HG02571 (cell line): ENCODE data around the gene PDAP1.
"Not testable (repeated sequence)": the region's sequence is repeated elsewhere in the genome, so short reads cannot be mapped to it uniquely, and the experiment has no call there.

Experiments
- ATAC-seq: cut with Tn5 transposase; IDR thresholded peaks from one replicate; pipeline ENCODE4 v1.9.1; 2021; ENCODE audit warnings: mild to moderate bottlenecking, moderate library complexity; ENCODE audit not compliant: unreplicated experiment

PDAP1 gene

GRCh38 chr7:99428972-99429566 lies 20.7 kb upstream of the PDAP1 start:
- ATAC-seq = no peak

- ATAC-seq = no peak
Observed at GRCh38 chr7:99424932-99425730, 16.7 kb upstream of the PDAP1 start.

DNA sequence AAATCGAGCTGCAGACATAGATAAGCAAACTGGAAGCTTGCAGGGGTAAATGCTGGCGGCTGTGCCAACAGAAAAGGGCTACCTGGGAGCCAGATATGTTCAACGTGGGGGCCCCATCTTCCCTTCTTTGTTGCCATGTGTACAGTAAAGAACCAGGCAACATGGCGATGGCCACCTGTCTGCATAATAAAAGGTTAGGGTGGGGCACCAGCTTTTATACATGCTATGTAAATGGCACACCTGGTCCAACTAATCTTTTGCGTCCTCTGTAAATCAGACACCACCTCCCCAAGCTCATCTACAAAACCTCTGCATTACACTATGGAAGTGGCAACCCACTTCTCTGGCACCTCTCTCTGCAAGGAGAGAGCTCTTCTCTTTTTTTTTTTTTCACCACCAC lies 14.2 kb upstream of the PDAP1 start:
- ATAC-seq = no peak

GRCh38 chr7:99422186-99422585 lies 13.8 kb upstream of the PDAP1 start:
- no peak for ATAC-seq

DNA sequence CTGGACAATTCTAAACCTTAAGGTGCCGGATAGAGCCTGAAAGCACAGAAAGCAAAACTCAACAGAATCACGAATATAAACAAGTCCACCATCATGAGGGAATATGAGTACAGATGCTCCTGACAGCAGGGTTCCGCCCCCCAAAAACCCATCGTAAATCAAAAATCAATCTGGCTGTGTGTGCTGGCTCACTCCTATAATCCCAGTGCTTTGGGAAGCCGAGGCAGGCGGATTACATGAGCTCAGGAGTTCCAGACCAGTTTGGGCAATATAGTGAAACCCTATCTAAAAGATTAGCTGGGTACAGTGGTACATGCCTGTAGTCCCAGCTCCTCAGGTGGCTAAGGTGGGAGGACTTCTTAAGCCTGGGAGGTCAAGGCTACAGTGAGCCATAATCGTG lies 12.6 kb upstream of the PDAP1 start:
- ATAC-seq = no peak

- ATAC-seq = no peak
Observed at GRCh38 chr7:99420213-99420612, 11.8 kb upstream of the PDAP1 start.

- no peak for ATAC-seq
Observed at GRCh38 chr7:99419323-99420021, 11.1 kb upstream of the PDAP1 start.

GRCh38 chr7:99418260-99418659 lies 9.9 kb upstream of the PDAP1 start:
- ATAC-seq = no peak

DNA sequence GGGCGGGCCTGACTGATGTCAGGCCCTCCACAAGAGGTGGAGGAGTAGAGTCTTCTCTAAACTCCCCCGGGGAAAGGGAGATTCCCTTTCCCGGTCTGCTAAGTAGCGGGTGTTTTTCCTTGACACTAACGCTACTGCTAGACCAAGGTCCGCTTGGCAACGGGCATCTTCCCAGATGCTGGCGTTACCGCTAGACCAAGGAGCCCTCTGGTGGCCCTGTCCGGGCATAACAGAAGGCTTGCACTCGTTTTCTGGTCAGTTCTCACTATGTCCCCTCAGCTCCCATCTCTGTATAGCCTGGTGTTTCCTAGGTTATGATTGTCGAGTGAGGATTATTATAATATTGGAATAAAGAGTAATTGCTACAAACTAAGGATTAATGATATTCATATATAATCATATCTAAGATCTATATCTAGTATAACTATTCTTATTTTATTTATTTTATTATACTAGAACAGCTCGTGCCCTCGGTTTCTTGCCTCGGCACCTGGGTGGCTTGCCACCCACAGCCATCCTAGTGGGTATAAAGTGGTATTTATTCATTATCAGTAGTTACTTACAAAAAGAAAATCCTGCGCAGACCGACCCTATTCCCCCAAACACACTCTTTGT lies 7.2 kb upstream of the PDAP1 start:
- ATAC-seq = not testable (repeated sequence)

- no peak for ATAC-seq
Observed at GRCh38 chr7:99410635-99411034, 2.2 kb upstream of the PDAP1 start.

GRCh38 chr7:99409806-99410205 lies 1.4 kb upstream of the PDAP1 start:
- no peak for ATAC-seq

DNA sequence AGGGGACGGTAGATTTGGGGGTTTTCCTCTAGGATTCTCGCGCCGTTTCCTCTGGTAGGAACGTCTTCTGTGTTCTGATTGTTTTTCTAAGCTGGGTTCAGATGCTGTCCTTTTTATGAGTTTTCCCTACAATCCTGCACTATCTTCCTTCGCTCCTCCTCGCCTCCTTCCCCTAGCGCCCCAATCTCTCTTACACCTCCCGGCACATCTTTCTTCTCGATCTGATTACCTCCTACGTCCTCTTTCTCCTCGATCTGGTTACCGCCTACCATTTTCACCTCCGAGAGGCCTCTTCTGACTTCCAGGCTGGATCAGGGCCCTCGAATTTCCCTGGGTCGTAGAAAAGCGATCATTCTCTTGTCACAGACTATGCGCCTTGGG lies 785 bp upstream of the PDAP1 start:
- ATAC-seq = no peak

DNA sequence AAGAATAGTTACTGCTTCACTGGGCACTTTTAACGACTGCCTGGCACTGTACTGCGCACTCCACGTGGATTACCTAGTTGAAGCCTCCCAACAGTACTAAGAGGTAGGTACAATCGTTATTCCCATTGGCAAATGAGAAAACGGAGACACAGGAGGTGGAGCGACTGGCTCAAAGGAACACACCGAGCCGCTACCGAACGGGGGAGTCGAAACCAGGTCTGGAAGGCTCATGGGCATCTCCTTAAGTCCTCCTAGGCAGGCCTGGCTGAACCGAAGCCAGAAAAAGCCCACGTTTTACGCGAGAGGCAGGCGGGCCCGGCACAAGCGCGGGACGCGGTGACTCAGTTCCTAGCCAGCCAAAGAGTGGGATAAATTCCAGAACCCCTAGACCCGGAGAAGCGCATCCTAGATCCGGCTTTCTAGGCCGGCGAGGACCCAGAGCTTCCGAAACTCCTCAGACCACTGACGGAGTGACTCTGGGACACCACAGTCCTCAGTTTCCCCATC lies 472 bp downstream of the PDAP1 start:
- ATAC-seq = no peak

DNA sequence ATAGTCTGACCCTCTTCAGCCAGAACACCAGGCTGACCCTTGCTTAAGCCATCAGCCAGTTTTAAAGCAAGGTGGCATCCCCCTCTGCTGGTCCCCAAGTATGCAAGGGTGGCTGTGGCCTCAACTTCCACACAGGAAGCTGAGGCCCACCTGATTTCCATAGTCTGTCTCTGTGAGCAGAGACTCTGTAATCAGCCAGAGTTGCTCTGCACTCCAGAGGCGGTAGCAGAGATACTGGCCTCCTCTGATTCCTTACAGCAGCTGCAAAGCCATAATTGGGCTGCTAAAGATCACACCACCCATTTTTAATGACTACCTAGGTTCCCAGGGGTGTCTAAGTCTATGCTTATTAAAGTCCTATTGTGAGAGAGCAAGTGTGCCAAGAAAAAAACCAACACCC lies 1.8 kb downstream of the PDAP1 start:
- no peak for ATAC-seq

GRCh38 chr7:99404977-99405320 lies 3.4 kb downstream of the PDAP1 start:
- no peak for ATAC-seq

- no peak for ATAC-seq
Observed at GRCh38 chr7:99404235-99404976, 4.0 kb downstream of the PDAP1 start.

DNA sequence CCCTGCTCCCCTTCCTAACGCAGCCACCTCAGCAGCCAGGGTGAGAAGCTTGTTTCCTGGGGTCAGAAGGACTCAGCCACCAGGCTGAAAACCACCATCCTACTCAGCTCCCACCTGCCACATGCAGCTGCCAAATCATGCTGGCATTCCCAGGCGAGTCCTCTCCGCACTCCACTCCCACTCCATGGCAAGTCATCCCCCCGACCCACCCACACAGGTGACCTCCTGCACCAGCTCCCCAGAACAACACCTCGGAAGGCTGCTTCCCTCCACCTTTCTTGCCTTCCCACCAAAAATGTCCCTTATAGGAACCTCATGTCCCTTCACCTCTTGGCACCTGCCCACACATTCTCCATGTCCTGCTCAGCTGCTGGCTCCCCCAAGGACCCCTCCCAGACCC lies 4.6 kb downstream of the PDAP1 start:
- no peak for ATAC-seq

DNA sequence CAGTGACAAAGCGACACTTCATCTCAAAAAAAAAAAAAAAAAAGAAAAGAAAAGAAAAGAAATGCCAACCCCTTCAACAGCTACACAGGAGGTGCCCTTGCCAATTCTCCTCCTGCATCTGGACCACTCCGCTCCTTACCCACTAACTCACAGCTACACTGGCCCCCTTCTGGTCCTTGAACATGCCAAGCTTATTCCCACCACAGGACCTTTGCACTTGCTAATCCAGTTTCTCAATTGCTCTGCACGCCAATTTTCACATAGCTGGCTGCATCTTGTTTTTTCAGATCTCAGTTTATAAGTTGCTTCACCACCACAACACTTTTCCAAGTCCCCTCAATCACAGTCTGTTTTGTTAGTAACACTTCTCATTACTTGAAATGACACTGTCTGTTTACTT lies 5.5 kb downstream of the PDAP1 start:
- no peak for ATAC-seq

GRCh38 chr7:99399597-99399996 lies 8.8 kb downstream of the PDAP1 start:
- no peak for ATAC-seq

DNA sequence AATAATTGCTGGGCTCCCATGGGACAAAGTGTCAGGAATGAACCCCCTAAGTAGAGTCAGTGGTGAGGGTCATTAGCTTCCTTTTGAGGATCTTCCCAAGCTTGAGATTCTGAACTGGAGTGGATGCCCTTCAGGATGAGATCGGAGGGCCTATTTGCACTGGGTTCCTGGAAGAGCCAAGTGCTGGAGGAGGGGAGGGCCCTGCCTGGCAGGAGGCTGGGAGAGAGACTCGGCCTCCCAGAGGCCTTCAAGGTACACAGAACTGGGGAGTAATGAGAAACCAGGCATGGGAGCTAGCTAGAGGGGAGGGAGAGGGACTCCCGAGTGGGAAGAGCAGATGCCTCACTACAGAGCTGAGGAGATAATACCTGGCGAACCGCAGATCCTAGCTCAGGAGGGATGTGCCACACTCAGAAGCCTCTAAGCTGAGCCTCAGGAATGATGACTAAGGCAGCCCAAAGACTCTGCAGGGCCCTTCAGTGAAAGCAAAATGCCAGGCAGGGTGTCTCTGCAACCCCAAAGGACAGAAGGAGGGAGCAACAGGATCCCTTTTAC lies 9.4 kb downstream of the PDAP1 start:
- no peak for ATAC-seq
